Left lung (tissue), 10 donors: Measurements from ENCODE around the gene HHAT. TPM values are rescaled to one million over a fixed set of nuclear protein-coding genes. Genes with fewer than 3 reads are reported as not detected.

Source experiments
- ATAC-seq: fragments of 200-7000 bp; cut with Tn5 transposase; one replicate; pipeline ENCODE4 v1.9.1; 2020; ENCODE audit warnings: moderate library complexity
- DNase-seq, 4 donors: peaks; one replicate each; pipeline ENCODE4 v3.0.0-alpha.2; 2013 to 2020
- H3K27ac ChIP-seq, 2 donors: fragments of 200-600 bp; sonication (generic) in 1 of 2; one replicate each; pipeline versions ENCODE4 v1.5.0 to v1.8.0; 2020 to 2021
- H3K27me3 ChIP-seq, 2 donors: fragments of 200-600 bp; sonication (generic) in 1 of 2; one replicate each; pipeline versions ENCODE4 v1.5.0 to v1.8.0; 2020 to 2021
- H3K36me3 ChIP-seq, 2 donors: fragments of 200-600 bp; sonication (generic) in 1 of 2; one replicate each; pipeline versions ENCODE4 v1.5.0 to v1.8.0; 2020 to 2021
- H3K4me1 ChIP-seq, 2 donors: fragments of 200-600 bp; one replicate each; pipeline ENCODE4 v1.8.0; 2021
- H3K4me3 ChIP-seq, 2 donors: fragments of 200-600 bp; sonication (generic) in 1 of 2; one replicate each; pipeline versions ENCODE4 v1.5.0 to v1.8.0; 2020 to 2021; ENCODE audit warnings: mild to moderate bottlenecking in 1 of 2
- H3K9me3 ChIP-seq, 2 donors: fragments of 200-600 bp; sonication (generic) in 1 of 2; one replicate each; pipeline versions ENCODE4 v1.5.0 to v1.8.0; 2020 to 2021
- CTCF ChIP-seq, 2 donors: fragments of 200-600 bp; sonication (generic) in 1 of 2; IDR thresholded peaks; one replicate each; pipeline versions ENCODE4 v1.5.0 to v1.8.0; 2021; ENCODE audit warnings: antibody characterized with exemption in 2 of 2
- intact Hi-C, 2 donors: fragments of 100-400 bp; cut with DNase I; formaldehyde crosslinking; loops; one replicate each; pipeline versions ENCODE4 v1.11.2 to v1.14.2; 2022
- polyA plus RNA-seq, 6 donors: library from polyadenylated mRNA; unstranded; fragments of 120-200 nt; gene quantifications; one replicate each; pipeline ENCODE4 v1.2.1, GENCODE V29; 2013; ENCODE audit not compliant: insufficient read length in 6 of 6
- total RNA-seq, 2 donors: library from RNA; stranded (reverse); fragmentation: NEBNext Ultra II Directional; extraction: Animal tissue kit (Norgen Biotek cat#: 25700); gene quantifications; one replicate each; pipeline ENCODE4 v1.2.1, GENCODE V29; 2021
- donor health status: DM: no; HTN: yes; CAD: no.
- donor health status: DM: no; HTN: no; CAD: no.

HHAT gene
- total and polyA plus RNA-seq, 8 donors, result 3.4 to 12.3 (median 10.8) TPM

- H3K27ac ChIP-seq, result no peak overlapping the region
- H3K27me3 ChIP-seq, result no peaks in the 10 kb centered on the region
- intact Hi-C loops, result no loop called here
These were observed 27.6 kb upstream of the HHAT start for GRCh38 chr1:210300923-210301614.

GRCh38 chr1:210301615-210302000, 27.1 kb upstream of the HHAT start:
- Histone ChIP-seq H3K27me3 (no peaks in the 10 kb centered on the region), H3K36me3 (no peaks in the 10 kb centered on the region), H3K4me1 (peaks cover 0 to 7% of the 10 kb centered on the region in 2 donors), H3K4me3 (no peak overlapping the region), H3K9me3 (no peaks in the 10 kb centered on the region), H3K27ac (no peak overlapping the region)
- no peak for TF ChIP-seq CTCF (IDR thresholded peaks at IDR 0.05)
- DNase-seq (no peak), ATAC-seq (no peak)
- intact Hi-C loops, result no loop called here

More at GRCh38 chr1:210300923-210301614, 27.6 kb upstream of the HHAT start:
- no peaks in the 10 kb centered on the region for H3K36me3 ChIP-seq
- ATAC-seq, result peak; percentile 14
- TF ChIP-seq CTCF (IDR thresholded peaks at IDR 0.05), result no peak
- no peak for DNase-seq
- no peak overlapping the region for H3K4me3 ChIP-seq
- H3K9me3 ChIP-seq, result no peaks in the 10 kb centered on the region
- H3K4me1 ChIP-seq, result peaks cover 0 to 7% of the 10 kb centered on the region in 2 donors

GRCh38 chr1:210302501-210302900, 26.2 kb upstream of the HHAT start:
- TF ChIP-seq CTCF (IDR thresholded peaks at IDR 0.05), result no peak
- Histone ChIP-seq H3K27me3 (no peaks in the 10 kb centered on the region), H3K27ac (no peak overlapping the region), H3K4me3 (no peak overlapping the region), H3K9me3 (no peaks in the 10 kb centered on the region), H3K4me1 (peaks cover 0 to 7% of the 10 kb centered on the region in 2 donors), H3K36me3 (no peaks in the 10 kb centered on the region)
- ATAC-seq, result no peak
- intact Hi-C loops, result no loop called here
- DNase-seq, result no peak

- TF ChIP-seq CTCF (IDR thresholded peaks at IDR 0.05), result no peak
- no peak for DNase-seq
- H3K27ac ChIP-seq, result no peak overlapping the region
These were observed 25.3 kb upstream of the HHAT start for GRCh38 chr1:210303391-210303790.

GRCh38 chr1:210310562-210311153, 18.0 kb upstream of the HHAT start:
- Histone ChIP-seq H3K27ac (peak overlapping the region in 1 of 2 donors; percentile 0), H3K9me3 (no peaks in the 10 kb centered on the region), H3K27me3 (peaks cover 0 to 18% of the 10 kb centered on the region in 2 donors), H3K36me3 (no peaks in the 10 kb centered on the region), H3K4me1 (peaks cover 5 to 10% of the 10 kb centered on the region in 2 donors), H3K4me3 (no peak overlapping the region)
- no peak for TF ChIP-seq CTCF (IDR thresholded peaks at IDR 0.05)
- ATAC-seq, result peak; percentile 9
- intact Hi-C loops, result loop anchor here in 1 of 2 donors (5.0 kb wide), 1 partner anchor 168 kb away; no protein-coding TSS in a partner anchor
- no peak for DNase-seq

More at GRCh38 chr1:210303391-210303790, 25.3 kb upstream of the HHAT start:
- Histone ChIP-seq H3K4me3 (no peak overlapping the region), H3K9me3 (no peaks in the 10 kb centered on the region), H3K27me3 (no peaks in the 10 kb centered on the region), H3K4me1 (peaks cover 0 to 7% of the 10 kb centered on the region in 2 donors), H3K36me3 (no peaks in the 10 kb centered on the region)
- intact Hi-C loops, result no loop called here
- ATAC-seq, result no peak
